Measurements from ENCODE around the gene TEX53.

The TEX53 gene

DNA sequence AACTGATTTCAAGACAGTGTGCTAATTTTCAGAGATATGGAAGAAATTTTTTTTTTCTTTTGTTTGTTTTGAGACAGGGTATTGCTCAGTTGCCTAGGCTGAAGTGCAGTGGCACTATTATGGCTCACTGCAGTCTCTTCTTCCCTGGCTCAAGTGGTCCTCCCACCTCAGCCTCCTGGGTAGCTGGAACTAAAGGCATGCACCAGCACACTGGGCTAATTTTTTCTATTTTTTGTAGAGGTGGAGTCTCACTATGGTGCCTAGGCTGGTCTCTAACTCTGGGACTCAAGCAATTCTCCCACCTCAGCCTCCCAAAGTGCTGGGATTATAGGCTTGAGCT lies 34.3 kb upstream of the TEX53 start:
- Histone ChIP-seq H3K27ac (ENCODE audit: low read length) (no peak overlapping the region), H3K79me2 (ENCODE audit: low read length) (no peaks in the 10 kb centered on the region), H2AFZ (ENCODE audit: low read length) (no peak overlapping the region), H4K20me1 (ENCODE audit: insufficient read depth, low read length) (no peaks in the 10 kb centered on the region), H3K36me3 (replicated peaks; ENCODE audit: insufficient read depth, low read length) (no peaks in the 10 kb centered on the region), H3K4me2 (ENCODE audit: low read depth, low read length) (no peak overlapping the region), H3K9me2 (replicated peaks; ENCODE audit: insufficient read depth, low read length) (no peaks in the 10 kb centered on the region; the same call in 1 of the 2 replicates), H3K4me1 (ENCODE audit: low read length) (peaks cover 20% of the 10 kb centered on the region), H3K27me3 (replicated peaks; ENCODE audit: insufficient read depth, low read length) (no peaks in the 10 kb centered on the region), H3K9me3 (replicated peaks; ENCODE audit: insufficient read depth, low read length) (no peaks in the 10 kb centered on the region), H3K4me3 (ENCODE audit: low read length) (no peak overlapping the region), H3F3A (ENCODE audit: insufficient read depth, low read length) (peaks cover 12% of the 10 kb centered on the region), H3K9ac (ENCODE audit: low read length) (no peak overlapping the region)
- DNase-seq: no peak
- TF ChIP-seq, protein P1, sequence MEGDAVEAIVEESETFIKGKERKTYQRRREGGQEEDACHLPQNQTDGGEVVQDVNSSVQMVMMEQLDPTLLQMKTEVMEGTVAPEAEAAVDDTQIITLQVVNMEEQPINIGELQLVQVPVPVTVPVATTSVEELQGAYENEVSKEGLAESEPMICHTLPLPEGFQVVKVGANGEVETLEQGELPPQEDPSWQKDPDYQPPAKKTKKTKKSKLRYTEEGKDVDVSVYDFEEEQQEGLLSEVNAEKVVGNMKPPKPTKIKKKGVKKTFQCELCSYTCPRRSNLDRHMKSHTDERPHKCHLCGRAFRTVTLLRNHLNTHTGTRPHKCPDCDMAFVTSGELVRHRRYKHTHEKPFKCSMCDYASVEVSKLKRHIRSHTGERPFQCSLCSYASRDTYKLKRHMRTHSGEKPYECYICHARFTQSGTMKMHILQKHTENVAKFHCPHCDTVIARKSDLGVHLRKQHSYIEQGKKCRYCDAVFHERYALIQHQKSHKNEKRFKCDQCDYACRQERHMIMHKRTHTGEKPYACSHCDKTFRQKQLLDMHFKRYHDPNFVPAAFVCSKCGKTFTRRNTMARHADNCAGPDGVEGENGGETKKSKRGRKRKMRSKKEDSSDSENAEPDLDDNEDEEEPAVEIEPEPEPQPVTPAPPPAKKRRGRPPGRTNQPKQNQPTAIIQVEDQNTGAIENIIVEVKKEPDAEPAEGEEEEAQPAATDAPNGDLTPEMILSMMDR (IDR thresholded peaks at IDR 0.05; ENCODE audit: low read length): no peak
- TF ChIP-seq EZH2 (optimal IDR thresholded peaks at IDR 0.05; ENCODE audit: low read depth, low read length) (no peak), EZH2phosphoT487 (IDR thresholded peaks at IDR 0.05; ENCODE audit: low read length) (no peak)

DNA sequence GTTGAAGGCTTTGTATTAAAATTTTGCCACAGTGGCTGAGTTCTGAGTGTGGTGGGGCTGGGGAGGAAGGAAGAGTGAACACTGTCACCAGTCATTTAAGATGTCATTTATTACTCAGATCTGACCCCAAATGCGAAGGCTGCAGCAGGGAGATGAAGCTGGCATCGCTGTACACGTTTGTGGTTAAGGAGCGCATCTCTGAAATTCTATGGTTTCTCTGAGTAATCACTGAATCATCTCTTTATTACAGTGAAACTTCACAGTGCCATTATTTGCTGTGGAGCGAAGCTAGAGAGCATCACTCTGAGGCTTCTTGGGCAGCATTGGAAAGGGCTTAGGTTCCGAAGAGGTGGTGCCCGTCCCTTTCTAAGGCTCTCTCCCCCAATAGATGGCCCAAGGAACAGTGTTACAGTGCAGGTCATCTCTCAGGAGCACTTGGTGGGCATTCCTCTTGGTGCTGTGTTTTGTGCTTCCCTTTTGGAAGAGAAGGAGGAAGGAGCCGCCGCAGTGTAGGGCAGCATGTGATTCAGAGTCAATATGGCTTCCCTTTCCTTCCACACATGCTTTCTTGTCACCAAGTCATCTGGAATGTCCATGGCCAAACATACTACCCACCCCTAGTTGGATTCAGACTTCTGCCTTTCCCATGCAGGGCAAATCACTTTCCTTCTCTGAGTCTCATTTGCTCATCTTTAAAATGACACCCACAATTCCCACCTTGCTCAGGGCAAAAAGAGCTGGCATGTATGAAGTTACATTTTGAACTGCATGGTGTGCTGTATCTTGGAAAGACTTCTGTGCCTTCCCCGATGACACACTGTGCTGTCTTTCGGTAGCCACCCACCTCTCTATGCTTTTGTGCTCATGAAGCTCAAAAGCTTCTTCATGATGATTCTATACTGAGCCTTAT lies 33.7 kb upstream of the TEX53 start:
- no peaks in the 10 kb centered on the region for H3K79me2 ChIP-seq (ENCODE audit: low read length)
- no peaks in the 10 kb centered on the region for H4K20me1 ChIP-seq (ENCODE audit: insufficient read depth, low read length)
- peaks cover 14% of the 10 kb centered on the region for H3K4me1 ChIP-seq (ENCODE audit: low read length)
- H3F3A ChIP-seq (ENCODE audit: insufficient read depth, low read length): peaks cover 6% of the 10 kb centered on the region; the same call in 1 of the 2 replicates
- H3K9ac ChIP-seq (ENCODE audit: low read length): no peak overlapping the region
- no peaks in the 10 kb centered on the region for H3K27me3 ChIP-seq (replicated peaks; ENCODE audit: insufficient read depth, low read length)
- DNase-seq: no peak
- no peak overlapping the region for H3K27ac ChIP-seq (ENCODE audit: low read length)
- no peaks in the 10 kb centered on the region for H3K9me3 ChIP-seq (replicated peaks; ENCODE audit: insufficient read depth, low read length)
- TF ChIP-seq, protein P1 (IDR thresholded peaks at IDR 0.05; ENCODE audit: low read length): no peak
- H3K4me3 ChIP-seq (ENCODE audit: low read length): no peak overlapping the region
- H2AFZ ChIP-seq (ENCODE audit: low read length): no peak overlapping the region
- no peaks in the 10 kb centered on the region for H3K36me3 ChIP-seq (replicated peaks; ENCODE audit: insufficient read depth, low read length)
- no peaks in the 10 kb centered on the region; the same call in 1 of the 2 replicates for H3K9me2 ChIP-seq (replicated peaks; ENCODE audit: insufficient read depth, low read length)
- H3K4me2 ChIP-seq (ENCODE audit: low read depth, low read length): no peak overlapping the region

GRCh38 chr9:114690308-114690707 lies 32.7 kb upstream of the TEX53 start:
- Histone ChIP-seq H2AFZ (ENCODE audit: low read length) (no peak overlapping the region), H3K4me2 (ENCODE audit: low read depth, low read length) (no peak overlapping the region)

More at GRCh38 chr9:114690308-114690707, 32.7 kb upstream of the TEX53 start:
- no peak overlapping the region for H3K4me3 ChIP-seq (ENCODE audit: low read length)
- no peak for DNase-seq
- no peaks in the 10 kb centered on the region; the same call in 1 of the 2 replicates for H3K9me2 ChIP-seq (replicated peaks; ENCODE audit: insufficient read depth, low read length)
- no peaks in the 10 kb centered on the region for H4K20me1 ChIP-seq (ENCODE audit: insufficient read depth, low read length)
- H3K79me2 ChIP-seq (ENCODE audit: low read length): no peaks in the 10 kb centered on the region
- no peaks in the 10 kb centered on the region for H3K36me3 ChIP-seq (replicated peaks; ENCODE audit: insufficient read depth, low read length)
- H3K4me1 ChIP-seq (ENCODE audit: low read length): peaks cover 9% of the 10 kb centered on the region
- H3K9me3 ChIP-seq (replicated peaks; ENCODE audit: insufficient read depth, low read length): no peaks in the 10 kb centered on the region
- no peaks in the 10 kb centered on the region for H3K27me3 ChIP-seq (replicated peaks; ENCODE audit: insufficient read depth, low read length)
- no peak overlapping the region for H3K9ac ChIP-seq (ENCODE audit: low read length)
- TF ChIP-seq, protein P1 (IDR thresholded peaks at IDR 0.05; ENCODE audit: low read length): no peak
- TF ChIP-seq EZH2phosphoT487 (IDR thresholded peaks at IDR 0.05; ENCODE audit: low read length) (no peak), EZH2 (optimal IDR thresholded peaks at IDR 0.05; ENCODE audit: low read depth, low read length) (no peak)
- no peak overlapping the region for H3K27ac ChIP-seq (ENCODE audit: low read length)
- H3F3A ChIP-seq (ENCODE audit: insufficient read depth, low read length): peaks cover 4% of the 10 kb centered on the region; the same call in 1 of the 2 replicates
